K562 (cell line): ENCODE measurements around the gene TYMP. TPM values are rescaled to one million over a fixed set of nuclear protein-coding genes. Genes with fewer than 3 reads are reported as not detected.
A peak's percentile ranks its signal among the peaks of the same experiment; 100 is the strongest.

Experiments
- ATAC-seq: fragments of 200-7000 bp; cut with Tn5 transposase; 3 replicates; pipeline ENCODE4 v1.9.1; 2020; ENCODE audit warnings: moderate library complexity
- BruUV-seq: library from RNA; stranded (reverse); fragments of 400-500 nt; replicated peaks from 2 replicates; lab custom pipeline; 2021; lab: Mats Ljungman, UMichigan
- CTCF ChIA-PET: fragments of 300-600 bp; formaldehyde crosslinking; extraction: SDS; loops from one replicate; lab custom pipeline; 2021; ENCODE audit warnings: low intra/inter-chr PET ratio; lab: Yijun Ruan, JAX
- POLR2A ChIA-PET: fragments of 300-600, 350-650 bp; sonication (Branson Sonifier 250); formaldehyde crosslinking; extraction: SDS; loops from one replicate; lab custom pipeline; 2021; ENCODE audit warnings: antibody characterized with exemption, inconsistent platforms; lab: Yijun Ruan, JAX
- DNase-seq, 4 experiments: peaks; one replicate each; pipeline versions ENCODE4 v3.0.0 to v3.0.0-alpha.2; 2011 to 2018; ENCODE audit warnings: low spot score in 3 of 4, mixed read lengths in 3 of 4; ENCODE audit errors: extremely low read depth in 1 of 4
- FAIRE-seq: peaks from 2 replicates; lab custom pipeline; 2011; peaks lifted over from hg19 to GRCh38; lab: Jason Lieb, UNC
- H2AFZ ChIP-seq: 2 replicates; pipeline ENCODE4 v1.6.0; 2011; ENCODE audit warnings: low read depth, low read length, control low read depth, inconsistent platforms
- H3K27ac ChIP-seq: fragments of 200-600 bp; 3 replicates; pipeline ENCODE4 v1.8.0; 2011; ENCODE audit warnings: low read depth, mild to moderate bottlenecking, control low read depth, inconsistent platforms, low read length, moderate library complexity, mixed read lengths; ENCODE audit errors: extremely low read depth
- H3K27me3 ChIP-seq, 2 experiments: fragments of 300-600 bp in 1 of 2; 2 replicates in 1 of 2; 3 replicates in 1 of 2; pipeline versions ENCODE4 v1.6.0 to v1.8.0; 2011; ENCODE audit warnings: inconsistent platforms in 2 of 2, low read length in 2 of 2, mild to moderate bottlenecking in 1 of 2, mixed read lengths in 1 of 2, moderate library complexity in 1 of 2; ENCODE audit not compliant: control insufficient read depth in 2 of 2, insufficient read depth in 2 of 2
- H3K36me3 ChIP-seq: fragments of 300-600 bp; 3 replicates; pipeline ENCODE4 v1.8.0; 2011; ENCODE audit warnings: mild to moderate bottlenecking, low read length, inconsistent platforms; ENCODE audit not compliant: control insufficient read depth, insufficient read depth
- H3K4me1 ChIP-seq, 2 experiments: fragments of 200-600 bp in 1 of 2; replicated peaks in 1 of 2; 2 replicates in 1 of 2; 3 replicates in 1 of 2; pipeline versions ENCODE4 v1.5.1 to v1.8.0; 2011; ENCODE audit warnings: inconsistent platforms in 2 of 2, low read length in 2 of 2, mild to moderate bottlenecking in 1 of 2, mixed read lengths in 1 of 2, moderate library complexity in 1 of 2; ENCODE audit not compliant: control insufficient read depth in 2 of 2, insufficient read depth in 2 of 2
- H3K4me2 ChIP-seq: 2 replicates; pipeline ENCODE4 v1.6.1; 2011; ENCODE audit warnings: low read length, control low read depth, inconsistent platforms, mixed read lengths; ENCODE audit not compliant: insufficient read depth
- H3K4me3 ChIP-seq: fragments of 200-600 bp; sonication (generic), shearing (Covaris generic); 2 replicates; pipeline ENCODE4 v1.5.1; 2016; ENCODE audit warnings: control low read depth, inconsistent platforms
- H3K79me2 ChIP-seq: fragments of 200-600 bp; 3 replicates; pipeline ENCODE4 v1.8.0; 2011; ENCODE audit warnings: low read length, inconsistent platforms; ENCODE audit not compliant: control insufficient read depth, insufficient read depth
- H3K9ac ChIP-seq, 2 experiments: 2 replicates each; pipeline versions ENCODE4 v1.6.0 to v1.6.1; 2011; ENCODE audit warnings: low read depth in 2 of 2, low read length in 2 of 2, control low read depth in 1 of 2, inconsistent platforms in 1 of 2, mild to moderate bottlenecking in 1 of 2, mixed read lengths in 1 of 2; ENCODE audit not compliant: insufficient read depth in 1 of 2
- H3K9me1 ChIP-seq: one replicate; pipeline ENCODE4 v1.6.0; 2011; ENCODE audit warnings: inconsistent platforms, mild to moderate bottlenecking, low read length, moderate library complexity; ENCODE audit not compliant: control insufficient read depth, insufficient read depth
- H3K9me3 ChIP-seq: replicated peaks from 2 replicates; pipeline ENCODE4 v1.5.1; 2011; ENCODE audit warnings: low read depth, low read length, inconsistent platforms; ENCODE audit not compliant: control insufficient read depth, insufficient read depth
- H4K20me1 ChIP-seq: replicated peaks from 2 replicates; pipeline ENCODE4 v1.6.1; 2011; ENCODE audit warnings: low read length, inconsistent platforms, mixed read lengths; ENCODE audit not compliant: control insufficient read depth, insufficient read depth
- ARID1B ChIP-seq: fragments of 450-650 bp; IDR thresholded peaks from 2 replicates; pipeline ENCODE4 v1.6.1; 2016; ENCODE audit warnings: antibody characterized with exemption, mild to moderate bottlenecking, inconsistent platforms
- EWSR1 ChIP-seq: fragments of 450-650 bp; IDR thresholded peaks from 2 replicates; pipeline ENCODE4 v1.6.1; 2018; ENCODE audit warnings: borderline replicate concordance, mild to moderate bottlenecking, low read depth, moderate library complexity; ENCODE audit not compliant: partially characterized antibody
- GABPA ChIP-seq: fragments of 200-800 bp; sonication (Bioruptor generic); conservative IDR thresholded peaks from 2 replicates; pipeline ENCODE4 v1.6.1; 2016; ENCODE audit warnings: low read depth, missing genetic modification characterization, missing compliant biosample characterization
- KLF10 ChIP-seq: fragments of 250-450 bp; sonication (Bioruptor Pico); IDR thresholded peaks from 2 replicates; pipeline ENCODE4 v1.6.1; 2021; ENCODE audit warnings: matching md5 sums
- RB1 ChIP-seq: fragments of 450-650 bp; IDR thresholded peaks from 2 replicates; pipeline ENCODE4 v1.6.1; 2017; ENCODE audit warnings: low read depth, mild to moderate bottlenecking
- SLC30A9 ChIP-seq: fragments of 250-450 bp; sonication (Bioruptor Pico); IDR thresholded peaks from 2 replicates; pipeline ENCODE4 v1.8.0; 2022; ENCODE audit warnings: mild to moderate bottlenecking, moderate library complexity
- XRCC3 ChIP-seq: fragments of 450-650 bp; IDR thresholded peaks from 2 replicates; pipeline ENCODE4 v1.6.1; 2017; ENCODE audit warnings: mild to moderate bottlenecking, moderate library complexity
- ZNF175 ChIP-seq: fragments of 200-800 bp; sonication (Bioruptor generic); IDR thresholded peaks from 2 replicates; pipeline ENCODE4 v1.6.1; 2016; ENCODE audit warnings: low read depth, mild to moderate bottlenecking, missing genetic modification characterization, missing compliant biosample characterization
- ZNF584 ChIP-seq: fragments of 200-800 bp; sonication (Bioruptor generic); IDR thresholded peaks from 2 replicates; pipeline ENCODE4 v1.6.1; 2016; ENCODE audit warnings: low read depth, mild to moderate bottlenecking, missing genetic modification characterization, missing compliant biosample characterization
- WGBS: fragments of 100-300 bp; shearing (Covaris generic); methylation state at CpG from one replicate; pipeline ENCODE4 v1.1.6; 2016; ENCODE audit warnings: low coverage, mixed read lengths; ENCODE audit not compliant: insufficient coverage; ENCODE audit errors: missing lambda C conversion rate; 5-methylcytosine and 5-hydroxymethylcytosine counted together
- in situ Hi-C: fragments of 300-500 bp; cut with MboI; formaldehyde crosslinking; loops from 4 replicates; pipeline ENCODE4 v1.15.0; 2018; ENCODE audit warnings: inconsistent platforms, mixed read lengths
- intact Hi-C: fragments of 100-400 bp; cut with micrococcal nuclease; formaldehyde crosslinking; loops from 2 replicates; pipeline ENCODE4 v1.14.2; 2022
- polyA plus RNA-seq, 8 experiments: library from polyadenylated mRNA; depleted of rRNA in 4 of 8; stranded (reverse) in 5 of 8; unstranded in 3 of 8; fragments of >200 nt; fragmentation: Nextera tagmentation in 2 of 8; fragmentation: Illumina TruSeq in 1 of 8; extraction: Ambion mirVana in 2 of 8; extraction: Trizol in 1 of 8; gene quantifications; 2 replicates each; pipeline versions ENCODE4 v1.2.1 to v1.2.3, GENCODE V29; 2011 to 2014; ENCODE audit warnings: inconsistent platforms in 1 of 8, missing spikeins in 1 of 8
- total RNA-seq, 7 experiments: library from RNA; depleted of rRNA in 6 of 7; stranded (reverse); fragments of >200 nt in 6 of 7; fragmentation: Illumina TruSeq in 2 of 7; extraction: Trizol in 2 of 7; gene quantifications; 2 replicates each; pipeline versions ENCODE4 v1.2.1 to v1.2.3, GENCODE V29; 2011 to 2021; ENCODE audit warnings: low replicate concordance in 1 of 7
- TF ChIP-seq, protein P1 (sequence below): fragments of 450-650 bp; IDR thresholded peaks from 2 replicates; pipeline ENCODE4 v1.6.1; 2017; ENCODE audit warnings: antibody characterized with exemption
- TF ChIP-seq, protein P2 (sequence below): fragments of 250-450 bp; sonication (Bioruptor Pico); IDR thresholded peaks from 2 replicates; pipeline ENCODE4 v1.9.0; 2021; ENCODE audit warnings: mild to moderate bottlenecking, inconsistent platforms
- TF ChIP-seq, protein P3 (sequence below), 2 experiments: fragments of 200-800 bp in 1 of 2; sonication (Bioruptor generic) in 1 of 2; sonication (generic) in 1 of 2; formaldehyde crosslinking in 1 of 2; IDR thresholded peaks in 1 of 2; conservative IDR thresholded peaks in 1 of 2; 2 replicates each; pipeline versions ENCODE4 v1.5.0 to v1.6.1; 2016 to 2020; ENCODE audit warnings: missing compliant biosample characterization in 1 of 2, missing genetic modification characterization in 1 of 2, missing genetic modification reagents in 1 of 2

TYMP gene
- total and polyA plus RNA-seq, 9 of the 15 experiments (the other 6 are each of a cell fraction or from before 2014, with no cell fraction given), result 0.03 to 4.0 (median 2.4) TPM; not detected in 4

DNA sequence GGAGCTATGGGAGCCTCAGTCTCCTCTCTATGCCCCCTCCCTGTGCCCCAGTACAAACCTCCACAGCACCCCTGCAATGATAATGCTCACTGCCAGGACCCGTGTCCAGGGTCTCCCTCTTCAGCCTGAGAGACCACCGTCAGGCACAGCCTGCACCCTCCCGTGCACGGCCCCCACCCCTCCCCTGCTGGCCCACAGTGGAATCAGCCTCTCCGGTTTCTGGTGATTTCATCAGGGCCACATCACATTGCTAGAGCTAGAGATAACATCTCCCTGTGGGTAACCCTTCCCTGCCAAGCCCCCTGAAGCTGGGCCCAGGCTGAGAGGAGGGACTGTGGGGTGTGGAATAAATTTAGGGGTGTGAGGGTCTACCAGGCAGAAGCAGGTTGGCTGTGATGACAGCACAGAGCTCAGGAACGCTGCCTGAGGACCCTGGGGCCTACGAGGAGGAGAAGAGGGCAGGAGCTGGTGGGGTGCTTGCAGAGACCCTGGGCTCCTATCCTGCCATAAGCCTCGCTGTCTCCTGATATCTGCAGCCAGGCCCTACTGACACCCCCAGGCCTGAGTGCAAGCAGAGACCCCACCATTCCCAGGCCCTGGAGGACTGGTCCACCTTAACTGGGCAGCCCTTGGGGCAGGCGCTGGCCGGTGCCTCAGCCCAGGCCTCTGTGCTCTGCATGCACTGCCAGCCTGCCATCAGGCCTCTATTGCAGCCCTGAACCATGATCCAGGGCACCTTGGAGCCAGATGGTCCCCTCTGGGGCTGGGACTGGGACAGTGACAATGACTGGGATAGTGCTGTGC, 15.9 kb upstream of the TYMP start, which contains the start of gene KLHDC7B (continued):
- peak; percentile 6; the same call in 1 of the 2 replicates for TF ChIP-seq ARID1B
- 0 out of 2 replicates have a peak, but pooled peaks have one; percentile 65 for TF ChIP-seq ZNF175

DNA sequence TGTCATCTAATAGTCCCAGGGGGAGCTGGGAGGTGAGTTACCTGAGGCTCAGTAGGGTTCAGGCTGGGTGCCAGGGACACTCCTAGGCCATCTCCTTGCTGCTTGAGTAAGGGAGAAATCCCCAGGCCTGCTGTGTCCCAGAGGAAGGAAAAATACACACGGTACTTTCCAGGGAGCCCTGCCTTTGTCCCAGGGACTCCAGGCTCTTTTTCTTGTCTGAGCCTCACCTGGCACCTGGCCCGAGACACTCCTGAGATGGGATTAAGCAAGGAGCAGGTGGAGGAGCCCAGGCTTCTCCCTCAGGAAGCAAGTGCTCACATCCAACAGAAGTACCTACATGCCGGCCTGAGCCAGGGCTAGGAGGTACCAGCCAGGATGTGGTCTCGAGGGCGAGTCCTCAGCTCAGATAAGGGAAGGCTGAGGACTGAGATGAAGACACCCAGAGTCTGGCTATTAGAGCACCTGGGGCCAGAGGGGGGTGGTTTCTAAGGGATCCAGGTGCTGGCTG, 15.0 kb upstream of the TYMP start:
- H3K9ac ChIP-seq, result no peak overlapping the region
- no peaks in the 10 kb centered on the region for H3K9me3 ChIP-seq
- in situ Hi-C loops, result no loop called here
- no peaks in the 10 kb centered on the region for H3K36me3 ChIP-seq
- no peaks in the 10 kb centered on the region for H3K27me3 ChIP-seq
- FAIRE-seq (no peak), DNase-seq (no peak), ATAC-seq (no peak)
- POLR2A ChIA-PET, result no interaction called here
- CTCF ChIA-PET, result no interaction called here
- H3K4me2 ChIP-seq, result no peak overlapping the region
- intact Hi-C loops, result no loop called here
- no peaks in the 10 kb centered on the region for H3K9me1 ChIP-seq
- H2AFZ ChIP-seq, result no peak overlapping the region
- WGBS, result 38% methylated on average over 4 of the region's 5 CpGs
- H3K27ac ChIP-seq, result no peak overlapping the region
- no TSS peak for BruUV-seq
- no peak overlapping the region for H3K4me3 ChIP-seq
- H3K79me2 ChIP-seq, result no peaks in the 10 kb centered on the region
- peaks cover 10 to 38% of the 10 kb centered on the region in 2 experiments; a peak in 4 of 5 replicates for H3K4me1 ChIP-seq
- no peaks in the 10 kb centered on the region for H4K20me1 ChIP-seq
- TF ChIP-seq ZNF584 (CRISPR knock-in tag) (0 out of 2 replicates have a peak, but pooled peaks have one; percentile 5), RB1 (no peak), SLC30A9 (no peak), GABPA (tag) (0 out of 2 replicates have a peak, but pooled peaks have one; percentile 18), XRCC3 (no peak), EWSR1 (no peak), KLF10 (CRISPR knock-in tag) (no peak)
- TF ChIP-seq, protein P1, sequence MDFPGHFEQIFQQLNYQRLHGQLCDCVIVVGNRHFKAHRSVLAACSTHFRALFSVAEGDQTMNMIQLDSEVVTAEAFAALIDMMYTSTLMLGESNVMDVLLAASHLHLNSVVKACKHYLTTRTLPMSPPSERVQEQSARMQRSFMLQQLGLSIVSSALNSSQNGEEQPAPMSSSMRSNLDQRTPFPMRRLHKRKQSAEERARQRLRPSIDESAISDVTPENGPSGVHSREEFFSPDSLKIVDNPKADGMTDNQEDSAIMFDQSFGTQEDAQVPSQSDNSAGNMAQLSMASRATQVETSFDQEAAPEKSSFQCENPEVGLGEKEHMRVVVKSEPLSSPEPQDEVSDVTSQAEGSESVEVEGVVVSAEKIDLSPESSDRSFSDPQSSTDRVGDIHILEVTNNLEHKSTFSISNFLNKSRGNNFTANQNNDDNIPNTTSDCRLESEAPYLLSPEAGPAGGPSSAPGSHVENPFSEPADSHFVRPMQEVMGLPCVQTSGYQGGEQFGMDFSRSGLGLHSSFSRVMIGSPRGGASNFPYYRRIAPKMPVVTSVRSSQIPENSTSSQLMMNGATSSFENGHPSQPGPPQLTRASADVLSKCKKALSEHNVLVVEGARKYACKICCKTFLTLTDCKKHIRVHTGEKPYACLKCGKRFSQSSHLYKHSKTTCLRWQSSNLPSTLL, result peak; percentile 81
- TF ChIP-seq, protein P2, sequence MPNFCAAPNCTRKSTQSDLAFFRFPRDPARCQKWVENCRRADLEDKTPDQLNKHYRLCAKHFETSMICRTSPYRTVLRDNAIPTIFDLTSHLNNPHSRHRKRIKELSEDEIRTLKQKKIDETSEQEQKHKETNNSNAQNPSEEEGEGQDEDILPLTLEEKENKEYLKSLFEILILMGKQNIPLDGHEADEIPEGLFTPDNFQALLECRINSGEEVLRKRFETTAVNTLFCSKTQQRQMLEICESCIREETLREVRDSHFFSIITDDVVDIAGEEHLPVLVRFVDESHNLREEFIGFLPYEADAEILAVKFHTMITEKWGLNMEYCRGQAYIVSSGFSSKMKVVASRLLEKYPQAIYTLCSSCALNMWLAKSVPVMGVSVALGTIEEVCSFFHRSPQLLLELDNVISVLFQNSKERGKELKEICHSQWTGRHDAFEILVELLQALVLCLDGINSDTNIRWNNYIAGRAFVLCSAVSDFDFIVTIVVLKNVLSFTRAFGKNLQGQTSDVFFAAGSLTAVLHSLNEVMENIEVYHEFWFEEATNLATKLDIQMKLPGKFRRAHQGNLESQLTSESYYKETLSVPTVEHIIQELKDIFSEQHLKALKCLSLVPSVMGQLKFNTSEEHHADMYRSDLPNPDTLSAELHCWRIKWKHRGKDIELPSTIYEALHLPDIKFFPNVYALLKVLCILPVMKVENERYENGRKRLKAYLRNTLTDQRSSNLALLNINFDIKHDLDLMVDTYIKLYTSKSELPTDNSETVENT (CRISPR knock-in tag), result no peak
- TF ChIP-seq, protein P3, sequence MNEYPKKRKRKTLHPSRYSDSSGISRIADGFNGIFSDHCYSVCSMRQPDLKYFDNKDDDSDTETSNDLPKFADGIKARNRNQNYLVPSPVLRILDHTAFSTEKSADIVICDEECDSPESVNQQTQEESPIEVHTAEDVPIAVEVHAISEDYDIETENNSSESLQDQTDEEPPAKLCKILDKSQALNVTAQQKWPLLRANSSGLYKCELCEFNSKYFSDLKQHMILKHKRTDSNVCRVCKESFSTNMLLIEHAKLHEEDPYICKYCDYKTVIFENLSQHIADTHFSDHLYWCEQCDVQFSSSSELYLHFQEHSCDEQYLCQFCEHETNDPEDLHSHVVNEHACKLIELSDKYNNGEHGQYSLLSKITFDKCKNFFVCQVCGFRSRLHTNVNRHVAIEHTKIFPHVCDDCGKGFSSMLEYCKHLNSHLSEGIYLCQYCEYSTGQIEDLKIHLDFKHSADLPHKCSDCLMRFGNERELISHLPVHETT (CRISPR knock-in tag; conservative IDR thresholded peaks at IDR 0.05 in 1 of 2, IDR thresholded peaks at IDR 0.05 in 1 of 2), result 0 out of 4 replicates have a peak, but pooled peaks of 1 of the 2 experiments have one; percentile 11
